A673 (cell line): ENCODE measurements around the gene DENND2D.

Experiments used
- CTCF ChIP-seq: fragments of 300-800, 200-600 bp; sonication (generic); conservative IDR thresholded peaks from 2 replicates; pipeline ENCODE4 v1.5.1; 2017; ENCODE audit warnings: low read depth, mild to moderate bottlenecking, antibody characterized with exemption, low read length, moderate library complexity, mixed read lengths
- EZH2 ChIP-seq: fragments of 200-600 bp; sonication (generic); IDR thresholded peaks from 2 replicates; pipeline ENCODE4 v1.6.1; 2017; ENCODE audit warnings: borderline replicate concordance, low read depth, mild to moderate bottlenecking, mixed read lengths, antibody characterized with exemption, low read length; ENCODE audit not compliant: poor library complexity, severe bottlenecking

GRCh38 chr1:111147948-111148347 lies 52.5 kb downstream of the DENND2D start:
- no peak for TF ChIP-seq CTCF
- no peak for TF ChIP-seq EZH2
